HG03457 (cell line): ENCODE measurements around the gene KCNC4.

ENCODE experiments used
- ATAC-seq: cut with Tn5 transposase; IDR thresholded peaks from one replicate; pipeline ENCODE4 v1.9.1; 2021; ENCODE audit warnings: moderate number of reproducible peaks; ENCODE audit not compliant: unreplicated experiment

Gene KCNC4

DNA sequence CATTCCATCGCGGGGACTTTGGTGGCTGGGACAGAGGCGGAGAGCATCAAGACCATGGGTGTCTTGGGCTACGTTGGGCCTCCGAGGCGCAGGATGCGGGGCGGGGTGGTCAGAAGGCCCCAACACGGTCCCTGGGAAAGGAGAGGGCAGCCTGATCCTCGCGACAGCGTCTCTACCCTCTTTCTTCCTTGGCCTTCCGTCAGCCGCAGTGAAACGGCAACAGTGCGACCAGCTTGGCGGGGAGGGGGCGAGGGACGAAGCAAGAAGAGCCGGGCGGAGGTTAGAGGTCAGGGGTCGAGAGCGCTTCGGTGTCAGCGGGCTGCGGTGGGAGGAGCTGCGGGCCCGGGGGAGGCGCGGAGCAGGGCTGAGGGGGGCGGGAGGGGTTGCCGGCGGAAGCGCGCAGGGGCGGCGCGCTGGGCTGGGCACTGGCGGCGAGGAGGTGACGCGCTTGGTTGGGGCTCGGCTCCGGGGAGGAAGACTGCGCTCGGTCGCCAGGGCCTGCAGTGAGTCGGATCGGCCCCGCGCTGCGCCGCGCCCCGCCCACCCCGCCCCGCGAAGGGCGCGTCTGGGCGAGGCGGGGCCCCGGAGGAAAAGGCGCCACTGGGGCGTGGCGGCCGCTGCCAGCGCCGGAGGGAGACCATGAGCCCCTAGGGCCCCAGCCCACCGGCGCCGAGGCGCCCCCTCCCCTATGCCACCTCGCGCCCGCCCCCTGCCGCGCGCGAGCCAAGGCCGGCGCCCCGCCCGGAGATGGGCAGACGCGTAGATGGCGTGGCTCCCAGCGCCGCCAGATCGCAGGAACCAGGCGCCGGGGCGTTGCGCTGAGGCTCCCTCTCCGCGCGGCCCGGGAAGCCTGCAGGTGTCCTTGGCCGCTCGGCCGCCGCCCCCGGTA lies at the start of gene KCNC4:
TSS of gene KCNC4 (plus strand) at position 600 of the 889 bp plus-strand sequence. CDS start 1,186 bp downstream, outside the sequence.
- peak; percentile 73 for ATAC-seq

GRCh38 chr1:110160538-110161100 lies 49.5 kb upstream of the KCNC4 start:
- ATAC-seq, result no peak

- ATAC-seq, result no peak
Observed at GRCh38 chr1:110161165-110161564, 48.9 kb upstream of the KCNC4 start.

DNA sequence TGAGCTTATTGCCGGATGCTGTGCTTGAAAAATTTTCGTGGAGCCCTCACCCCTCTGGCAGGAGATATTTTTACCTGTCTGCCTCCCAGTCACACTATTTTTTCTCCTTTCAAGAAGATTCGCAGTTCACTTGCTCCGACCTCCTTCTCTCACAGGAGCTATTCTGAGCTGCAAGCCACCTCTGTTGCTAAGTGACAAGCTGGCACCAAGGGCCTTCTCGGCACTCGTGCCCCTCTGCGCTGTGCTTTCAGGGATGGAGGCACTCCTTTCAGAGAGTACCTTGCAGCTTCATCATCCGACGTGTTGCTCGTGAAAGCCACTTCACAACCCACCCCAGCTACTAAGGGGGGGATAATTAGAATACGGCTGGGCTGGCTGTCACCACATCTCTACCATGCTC lies 48.3 kb upstream of the KCNC4 start:
- no peak for ATAC-seq

- no peak for ATAC-seq
Observed at GRCh38 chr1:110163591-110163990, 46.5 kb upstream of the KCNC4 start.

GRCh38 chr1:110164725-110165350 lies 45.3 kb upstream of the KCNC4 start:
- ATAC-seq, result no peak

DNA sequence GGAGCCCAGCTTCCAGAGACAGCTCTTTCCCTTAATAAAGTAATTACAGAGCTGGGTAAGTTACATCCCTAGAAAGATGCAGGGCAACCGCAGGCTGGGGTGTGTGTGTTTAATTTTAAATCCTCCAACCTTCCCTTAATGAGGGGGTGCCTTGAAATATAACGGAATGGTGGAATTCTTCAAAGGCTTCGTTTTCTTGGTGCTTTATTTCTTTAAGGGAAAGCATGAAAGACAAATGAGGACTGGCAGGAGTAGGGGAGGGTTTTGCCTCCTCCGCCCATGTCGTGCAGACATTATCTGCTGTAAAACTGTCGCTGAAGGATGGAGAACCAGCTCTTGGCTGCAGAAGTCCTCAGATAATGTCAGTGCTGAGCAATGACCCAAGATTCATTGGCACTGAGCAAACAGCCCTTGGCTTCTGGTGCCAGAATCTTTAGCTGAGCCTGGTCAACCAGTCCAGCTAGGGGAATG lies 44.3 kb upstream of the KCNC4 start:
- ATAC-seq, result no peak

GRCh38 chr1:110166861-110167260 lies 43.3 kb upstream of the KCNC4 start:
- ATAC-seq, result no peak

GRCh38 chr1:110170766-110171733 lies 39.1 kb upstream of the KCNC4 start:
- no peak for ATAC-seq

DNA sequence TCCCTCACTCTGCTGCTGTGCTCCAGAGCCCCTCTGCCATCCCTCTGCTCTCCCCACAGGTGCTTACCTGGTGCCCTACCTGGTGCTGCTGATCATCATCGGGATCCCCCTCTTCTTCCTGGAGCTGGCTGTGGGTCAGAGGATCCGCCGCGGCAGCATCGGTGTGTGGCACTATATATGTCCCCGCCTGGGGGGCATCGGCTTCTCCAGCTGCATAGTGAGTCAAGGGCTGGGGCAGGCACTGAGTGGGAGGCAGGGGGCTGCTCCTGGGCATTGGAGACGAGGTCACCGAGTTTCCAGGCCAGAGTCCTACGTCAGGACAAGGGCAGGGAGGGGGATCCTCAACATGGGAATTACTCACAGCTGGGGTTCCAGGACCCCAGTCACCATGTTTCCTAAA lies 38.1 kb upstream of the KCNC4 start:
- ATAC-seq, result no peak

DNA sequence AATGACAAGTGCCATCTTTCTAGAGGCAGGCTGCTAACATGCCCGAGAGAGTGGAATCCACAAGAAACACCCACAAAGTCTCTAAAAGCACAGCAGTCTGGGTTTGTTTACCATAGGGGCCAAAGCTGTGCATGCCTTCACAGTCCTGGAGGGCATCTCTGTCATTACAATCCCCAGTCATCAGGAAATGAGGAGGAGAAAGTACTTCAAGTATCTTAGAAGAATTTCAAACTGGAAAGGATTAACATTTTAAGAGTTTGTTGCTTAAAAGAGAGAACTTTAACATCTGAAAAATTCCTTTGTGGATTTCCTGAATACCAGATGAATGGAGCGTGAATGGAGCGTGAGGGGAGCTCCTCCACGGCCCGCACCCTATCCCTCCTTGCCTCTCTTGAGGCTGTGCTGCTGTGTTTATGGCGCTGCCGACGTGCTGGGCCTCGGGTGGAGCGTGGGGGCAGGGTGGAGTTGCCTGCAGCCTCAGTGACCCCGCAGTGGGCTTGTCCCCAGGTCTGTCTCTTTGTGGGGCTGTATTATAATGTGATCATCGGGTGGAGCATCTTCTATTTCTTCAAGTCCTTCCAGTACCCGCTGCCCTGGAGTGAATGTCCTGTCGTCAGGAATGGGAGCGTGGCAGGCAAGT lies 36.5 kb upstream of the KCNC4 start:
- no peak for ATAC-seq

GRCh38 chr1:110174961-110175360 lies 35.2 kb upstream of the KCNC4 start:
- no peak for ATAC-seq

GRCh38 chr1:110176299-110176956 lies 33.7 kb upstream of the KCNC4 start:
- ATAC-seq, result no peak

DNA sequence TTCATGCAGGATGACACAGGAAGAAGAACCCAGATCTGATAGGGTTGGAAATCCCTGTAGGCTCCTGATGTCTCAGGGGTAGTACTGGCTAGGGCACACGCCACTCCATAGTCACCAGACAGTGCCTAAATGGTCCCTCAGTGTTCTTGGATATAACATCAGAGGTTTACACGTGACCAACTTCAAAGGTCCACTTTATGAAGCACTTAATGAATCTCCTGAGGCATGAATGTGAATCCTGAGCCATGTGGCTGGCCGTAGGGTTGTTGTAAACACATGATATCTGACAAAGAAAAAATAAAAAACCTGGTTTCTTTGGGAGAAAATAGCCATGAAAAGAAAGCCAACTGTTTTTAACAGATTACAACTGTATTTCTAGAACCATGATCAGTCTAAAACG lies 32.3 kb upstream of the KCNC4 start:
- ATAC-seq, result no peak

DNA sequence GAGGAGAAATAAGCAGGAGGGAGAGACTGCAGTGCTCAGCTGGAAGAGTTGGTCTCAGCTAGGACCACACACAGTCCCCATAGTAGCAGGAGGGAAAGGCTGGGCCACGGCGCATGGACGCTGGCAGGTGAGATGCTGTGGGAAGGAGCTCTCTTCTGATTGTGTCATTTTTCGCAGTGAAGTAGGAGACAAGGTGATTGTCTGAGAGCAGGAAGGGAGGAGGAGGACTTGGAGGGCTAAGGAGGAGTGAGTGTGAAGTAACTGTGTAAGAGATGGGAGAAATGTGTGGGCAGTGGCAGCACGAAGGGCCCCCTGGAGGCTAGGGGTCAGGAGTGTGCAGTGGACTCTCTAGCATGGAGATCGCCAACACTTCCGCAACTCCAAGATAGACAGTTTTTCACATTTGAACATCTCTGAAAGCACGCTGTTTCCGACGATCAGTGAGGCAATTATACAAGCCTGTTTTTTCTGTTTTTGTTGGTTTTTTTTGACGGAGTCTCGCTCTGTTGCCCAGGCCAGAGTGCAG lies 26.4 kb upstream of the KCNC4 start:
- no peak for ATAC-seq

DNA sequence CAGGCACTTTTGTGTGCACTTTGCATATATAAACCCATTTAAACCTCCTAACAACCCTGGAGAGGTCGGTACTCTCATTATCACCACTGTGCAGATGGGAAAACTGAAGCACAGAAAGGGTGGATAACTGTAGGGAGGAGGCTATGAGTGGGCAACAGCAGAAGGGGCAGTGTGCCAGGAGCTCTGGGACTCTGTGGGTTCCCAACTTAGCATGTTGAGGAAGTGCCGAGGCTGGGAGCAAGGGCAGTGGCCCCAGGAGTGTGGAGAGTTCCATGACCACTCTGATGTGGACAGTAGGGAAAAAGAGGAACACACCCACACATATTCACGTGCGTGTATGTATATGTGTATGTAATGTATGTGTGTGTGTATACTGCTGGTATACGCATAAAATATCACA lies 25.7 kb upstream of the KCNC4 start:
- no peak for ATAC-seq

DNA sequence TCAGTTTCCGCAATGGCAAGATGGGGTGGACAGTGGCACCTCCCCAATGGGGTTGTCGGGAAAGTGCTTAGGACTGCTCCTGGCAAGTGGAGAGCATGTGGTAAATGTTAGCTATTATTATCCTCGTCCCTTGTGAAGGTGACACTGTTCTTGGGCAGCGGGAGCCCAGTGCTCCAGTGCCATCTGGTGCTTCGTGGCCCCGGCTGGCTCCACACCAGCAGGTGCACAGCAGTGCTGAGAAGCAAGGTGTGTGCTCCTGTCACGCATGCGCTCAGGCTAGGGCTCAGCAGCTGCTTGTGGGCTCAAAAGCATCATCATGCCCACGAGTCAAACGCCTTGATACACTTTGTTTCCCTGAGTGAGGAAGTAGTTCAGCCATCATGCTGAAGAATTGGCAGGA lies 24.9 kb upstream of the KCNC4 start:
- no peak for ATAC-seq

GRCh38 chr1:110186558-110186957 lies 23.6 kb upstream of the KCNC4 start:
- no peak for ATAC-seq

DNA sequence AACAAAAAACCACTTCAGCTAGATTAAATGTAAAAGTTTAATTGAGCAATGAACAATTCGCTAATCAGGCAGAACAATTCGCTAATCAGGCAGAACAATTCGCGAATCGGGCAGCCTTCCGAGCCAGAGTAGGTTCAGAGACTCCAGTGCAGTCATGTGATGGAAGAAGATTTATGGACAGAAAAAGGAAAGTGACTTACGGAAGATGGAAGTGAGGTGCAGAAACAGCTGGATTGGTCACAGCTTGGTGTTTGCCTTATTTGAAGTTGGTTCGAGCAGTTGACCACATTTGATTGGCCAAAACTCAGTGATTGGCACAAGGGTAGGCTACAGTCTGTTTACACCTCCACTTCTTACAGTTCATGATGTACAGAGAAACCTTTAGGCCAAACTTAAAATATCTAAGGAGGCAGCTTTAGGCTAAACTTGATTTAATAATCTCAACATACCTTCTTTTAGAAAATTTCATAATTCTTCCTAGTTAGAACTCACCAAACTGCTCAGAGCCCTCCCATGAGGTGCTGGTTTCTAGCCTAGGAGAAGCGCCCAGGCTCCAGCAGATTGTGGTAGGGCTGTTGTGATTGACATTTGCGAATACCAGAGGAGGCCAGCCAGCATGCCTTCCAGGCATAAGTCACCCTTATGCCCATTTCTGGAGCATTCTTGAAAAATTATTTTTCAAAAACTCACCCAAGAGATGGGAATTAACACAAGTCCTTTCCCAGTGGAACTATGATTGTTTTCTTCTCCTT lies 22.8 kb upstream of the KCNC4 start:
- no peak for ATAC-seq
